Measurements from ENCODE around the gene PHOX2B.
"Not testable (repeated sequence)": the region's sequence is repeated elsewhere in the genome, so short reads cannot be mapped to it uniquely, and the experiment has no call there.

Gene PHOX2B

DNA sequence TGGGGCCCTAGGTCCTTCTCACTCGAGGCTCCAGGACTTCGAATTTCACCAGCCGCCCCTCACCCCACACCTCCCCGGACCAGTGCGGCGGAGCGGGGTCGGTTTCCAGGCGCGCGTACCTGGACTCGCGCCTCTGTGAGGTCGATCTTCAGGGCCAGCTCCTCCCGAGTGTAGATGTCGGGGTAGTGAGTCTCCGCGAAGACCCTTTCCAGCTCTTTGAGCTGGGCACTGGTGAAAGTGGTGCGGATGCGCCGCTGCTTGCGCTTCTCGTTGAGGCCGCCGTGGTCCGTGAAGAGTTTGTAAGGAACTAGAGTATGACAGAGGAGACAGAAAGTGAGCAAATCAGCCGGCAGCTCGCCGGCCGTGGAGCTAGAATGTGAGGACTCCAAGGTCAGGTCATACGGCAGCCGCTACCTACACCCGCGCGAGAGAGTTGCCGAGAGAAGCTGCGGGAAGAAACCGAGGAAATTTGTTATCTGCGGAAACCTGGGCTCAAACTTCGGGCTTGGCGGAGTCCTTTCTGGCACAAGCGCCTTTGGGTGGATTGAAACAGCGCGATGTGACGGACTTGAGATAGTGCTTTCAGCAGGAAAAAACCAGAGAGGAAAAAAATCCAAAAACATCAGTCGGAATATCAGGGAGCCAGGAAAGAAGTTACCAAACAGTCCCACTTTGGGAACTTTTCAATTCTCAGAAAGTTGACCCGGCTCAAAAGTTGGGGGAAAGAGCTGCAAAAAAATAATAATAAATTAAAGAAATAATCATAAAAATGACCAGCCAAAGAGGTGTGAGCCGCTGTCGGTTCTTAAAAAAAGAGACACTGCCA is 1.1 kb downstream of the PHOX2B start:
- no peak for DNase-seq

DNA sequence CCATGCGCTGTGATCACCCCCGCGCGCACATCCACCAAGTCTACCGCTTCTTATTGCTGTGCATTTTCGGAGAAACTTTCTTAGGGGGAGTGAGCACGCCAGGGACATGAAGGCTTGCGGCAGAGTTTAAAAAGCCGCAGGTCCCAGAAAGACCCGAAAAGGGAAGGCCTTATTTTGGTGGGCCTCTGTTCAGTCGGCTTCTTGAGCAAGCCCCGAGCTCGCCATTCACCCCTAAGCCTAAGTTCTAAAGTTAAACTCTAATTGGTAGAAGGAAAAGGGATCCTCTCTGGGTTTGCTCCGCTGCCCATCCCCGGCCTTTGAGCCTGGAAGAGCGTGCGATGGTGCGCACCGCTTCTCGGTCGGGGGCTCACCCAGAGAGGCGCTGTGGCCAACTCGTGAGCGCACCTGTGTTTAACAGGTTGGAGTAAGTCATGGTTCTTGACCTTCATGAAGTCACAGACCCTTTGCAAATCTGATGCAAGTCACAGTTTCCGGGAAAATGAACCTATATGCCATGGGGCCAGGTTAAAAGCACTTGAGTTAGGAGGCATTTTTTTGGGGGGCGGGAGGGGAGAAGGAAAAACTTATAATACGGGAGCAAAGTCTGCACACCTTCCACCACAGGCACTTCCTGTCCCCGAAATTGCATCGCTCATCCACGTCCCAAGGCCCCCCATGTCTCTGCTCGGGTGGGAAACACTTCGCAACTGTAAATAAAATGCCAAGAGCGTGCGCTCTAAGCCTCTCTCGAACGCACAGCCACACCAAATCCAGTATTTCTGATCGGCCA is 1.9 kb downstream of the PHOX2B start:
- no peak for DNase-seq

DNA sequence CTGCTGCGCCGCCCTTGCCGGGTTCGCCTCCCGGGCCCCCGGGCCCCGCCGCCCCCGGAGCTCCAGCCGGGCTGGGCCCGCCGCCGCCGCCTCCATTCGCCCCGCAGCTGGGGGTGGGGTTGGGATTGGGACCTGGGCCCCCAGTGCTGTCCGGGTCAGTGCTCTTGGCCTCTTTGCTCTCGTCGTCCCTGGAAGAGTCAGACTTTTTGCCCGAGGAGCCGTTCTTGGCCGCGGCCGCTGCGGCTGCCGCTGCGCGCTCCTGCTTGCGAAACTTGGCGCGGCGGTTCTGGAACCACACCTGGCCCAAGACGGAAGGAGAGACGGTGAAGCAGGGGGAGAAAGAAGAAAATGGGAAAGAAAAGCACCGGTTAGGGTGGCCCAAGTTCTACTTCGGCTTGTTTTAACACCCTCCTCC is 2.5 kb downstream of the PHOX2B start:
- no peak for DNase-seq

DNA sequence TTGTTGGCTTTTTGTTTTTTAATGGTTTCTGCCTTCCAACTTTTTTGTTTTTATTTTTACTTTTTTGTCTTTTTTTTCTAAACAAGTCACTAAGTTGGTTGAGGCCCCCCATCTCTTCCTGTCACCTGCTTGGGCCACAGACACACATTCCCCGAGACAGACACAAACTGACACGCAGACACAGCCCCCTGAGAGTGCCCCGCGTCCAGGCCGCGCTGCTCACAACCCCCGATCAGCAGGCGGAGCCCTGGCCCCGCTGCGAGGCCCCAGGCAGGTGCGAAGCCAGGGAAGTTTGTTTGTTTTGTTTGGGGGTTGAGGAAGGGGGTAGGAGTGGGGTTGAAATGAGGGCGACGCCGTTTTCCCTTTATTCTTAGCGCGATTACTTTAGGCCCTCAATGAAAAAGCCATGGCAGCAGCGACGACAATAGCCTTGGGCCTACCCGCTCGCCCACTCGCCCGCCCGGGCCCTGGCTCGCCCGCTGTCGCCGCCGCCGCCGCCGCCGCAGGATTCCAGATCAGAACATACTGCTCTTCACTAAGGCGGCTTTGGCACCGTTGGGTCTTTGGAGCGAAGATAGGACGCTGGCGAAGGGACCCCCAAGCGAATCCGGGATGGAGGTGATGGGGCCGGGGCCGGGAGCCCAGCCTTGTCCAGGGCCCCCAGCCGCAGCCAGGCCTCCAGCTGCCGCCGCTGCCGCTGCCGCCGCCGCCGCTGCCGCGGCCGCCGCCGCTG is 3.1 kb downstream of the PHOX2B start:
- DNase-seq: no peak

DNA sequence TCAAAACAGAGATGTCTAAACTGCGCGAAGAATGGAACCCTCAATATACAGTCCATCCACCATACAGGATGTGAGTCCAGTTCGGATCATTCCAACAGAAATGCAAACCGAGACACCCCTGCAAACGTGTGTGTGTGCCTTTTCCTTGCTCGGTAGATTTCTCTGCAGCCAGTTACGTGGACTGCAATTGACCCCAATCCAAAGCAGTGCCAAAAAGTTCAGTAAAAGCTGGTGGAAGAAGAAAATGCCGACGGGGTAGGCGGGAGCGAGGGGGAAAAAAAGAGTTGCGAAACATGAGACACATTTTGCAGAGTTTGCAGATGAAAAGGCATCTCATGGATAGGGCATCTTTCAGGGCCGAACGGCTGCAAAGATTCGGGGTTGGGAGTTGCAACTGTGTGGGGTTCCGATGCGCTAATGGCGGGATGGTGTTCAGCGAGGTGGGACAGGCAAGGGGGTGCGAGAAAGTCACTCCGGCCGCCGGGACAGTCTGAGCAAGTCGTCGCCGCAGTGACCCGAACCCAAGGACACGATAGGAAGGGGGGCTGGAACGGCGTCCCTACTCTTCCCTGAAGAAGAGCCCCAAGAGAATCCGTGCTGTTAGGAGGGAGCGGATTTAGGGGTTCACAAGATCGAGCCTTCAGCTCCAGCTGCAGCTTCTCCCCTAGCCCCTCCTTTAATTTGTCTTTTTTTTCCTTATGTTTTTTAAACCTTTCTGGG is 3.8 kb downstream of the PHOX2B start:
- no peak for DNase-seq

DNA sequence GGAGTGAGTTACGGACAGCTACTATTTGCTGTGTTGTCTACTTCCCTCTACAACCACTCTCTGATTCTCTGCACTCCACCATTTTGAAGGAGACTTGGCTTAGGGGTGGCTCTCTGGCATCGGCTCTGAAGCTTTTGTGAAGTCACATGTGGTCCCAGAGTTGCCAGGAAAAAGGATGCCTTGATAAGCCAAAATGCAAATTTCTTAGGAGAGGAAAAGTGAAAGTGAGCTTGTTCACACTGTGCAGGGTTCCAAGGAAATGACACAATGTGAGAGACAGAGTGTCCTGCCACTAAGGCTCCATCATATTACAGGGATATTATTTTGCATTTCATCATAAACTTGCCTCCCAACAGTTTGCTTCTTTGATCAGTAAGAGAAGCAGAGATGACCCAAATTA is 7.2 kb downstream of the PHOX2B start:
- DNase-seq: no peak

DNA sequence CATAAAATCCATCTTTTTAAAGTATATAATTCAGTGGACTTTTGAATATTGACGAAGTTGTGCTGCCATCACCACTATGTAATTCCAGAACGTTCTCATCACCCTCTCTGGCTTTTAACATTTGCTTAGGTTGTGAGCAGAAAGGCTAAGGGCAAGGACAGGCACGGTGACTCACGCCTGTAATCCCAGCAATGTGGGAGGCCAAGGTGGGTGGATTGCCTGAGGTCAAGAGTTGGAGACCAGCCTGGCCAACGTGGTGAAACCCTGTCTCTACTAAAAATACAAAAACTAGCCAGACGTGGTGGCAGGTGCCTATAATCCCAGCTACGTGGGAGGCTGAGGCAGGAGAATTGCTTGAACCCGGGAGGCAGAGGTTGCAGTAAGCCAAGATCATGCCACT is 11.0 kb downstream of the PHOX2B start:
- DNase-seq: not testable (repeated sequence)

DNA sequence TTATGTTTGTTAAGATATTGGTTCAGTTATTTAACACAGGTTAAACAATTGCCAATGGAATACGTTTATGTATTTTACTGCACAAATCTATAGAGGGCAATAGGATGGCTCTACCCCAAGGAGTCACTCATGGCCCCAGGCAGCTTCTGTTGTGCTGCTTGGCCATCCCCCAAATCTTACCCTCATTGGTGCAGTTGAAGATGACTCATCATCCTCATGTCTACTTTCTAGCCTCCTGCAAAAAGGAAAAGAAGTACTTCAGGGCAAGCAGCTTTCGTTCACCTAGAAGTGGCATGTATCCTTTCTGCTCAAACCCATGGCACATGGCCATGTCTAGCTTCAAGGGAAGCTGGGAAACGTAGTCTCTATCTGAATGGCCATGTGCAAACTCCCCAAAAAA is 14.2 kb downstream of the PHOX2B start:
- DNase-seq: no peak

DNA sequence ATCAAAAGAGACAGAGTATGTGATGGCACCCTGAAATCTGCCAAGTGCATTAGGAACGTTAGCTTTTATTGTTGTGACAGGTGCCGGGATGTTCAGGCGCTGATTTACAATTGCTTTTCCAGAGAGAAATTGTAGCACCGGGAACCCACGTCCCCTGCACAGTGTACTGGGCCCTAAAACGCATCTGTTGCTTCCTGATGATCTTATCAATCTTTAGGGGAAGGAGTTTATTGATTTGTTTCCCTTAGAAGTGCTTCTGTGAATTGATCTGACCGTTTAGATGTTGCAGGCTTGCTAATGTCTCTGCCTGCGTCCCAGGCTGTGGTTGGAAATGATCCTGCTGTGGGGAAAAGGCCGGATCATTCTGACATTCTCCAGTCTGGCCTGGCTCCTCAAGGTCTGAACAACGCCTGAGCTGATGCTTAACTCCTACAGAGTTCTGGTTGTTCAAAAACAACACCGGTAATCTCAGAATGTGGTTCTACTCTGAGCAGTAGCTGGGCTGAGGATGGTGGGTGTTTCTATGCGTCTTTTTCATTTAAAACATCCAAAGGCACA is 16.9 kb downstream of the PHOX2B start:
- no peak for DNase-seq

DNA sequence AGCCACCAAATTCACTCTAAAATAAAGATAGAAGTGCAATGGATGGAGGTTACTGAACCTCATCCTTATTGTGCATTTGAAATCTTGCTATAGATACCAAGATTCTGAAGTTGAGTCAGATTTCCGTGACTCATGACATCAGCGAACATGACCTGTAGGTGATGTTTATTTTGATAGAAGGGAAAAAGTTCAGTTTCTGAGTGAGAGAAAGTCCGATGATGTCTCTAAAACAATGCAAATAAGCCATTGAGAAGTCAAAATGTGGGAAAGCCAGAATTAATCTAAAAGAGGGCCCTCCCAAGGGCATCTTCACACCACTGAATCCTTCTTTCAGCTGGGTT is 20.0 kb downstream of the PHOX2B start:
- DNase-seq: no peak

DNA sequence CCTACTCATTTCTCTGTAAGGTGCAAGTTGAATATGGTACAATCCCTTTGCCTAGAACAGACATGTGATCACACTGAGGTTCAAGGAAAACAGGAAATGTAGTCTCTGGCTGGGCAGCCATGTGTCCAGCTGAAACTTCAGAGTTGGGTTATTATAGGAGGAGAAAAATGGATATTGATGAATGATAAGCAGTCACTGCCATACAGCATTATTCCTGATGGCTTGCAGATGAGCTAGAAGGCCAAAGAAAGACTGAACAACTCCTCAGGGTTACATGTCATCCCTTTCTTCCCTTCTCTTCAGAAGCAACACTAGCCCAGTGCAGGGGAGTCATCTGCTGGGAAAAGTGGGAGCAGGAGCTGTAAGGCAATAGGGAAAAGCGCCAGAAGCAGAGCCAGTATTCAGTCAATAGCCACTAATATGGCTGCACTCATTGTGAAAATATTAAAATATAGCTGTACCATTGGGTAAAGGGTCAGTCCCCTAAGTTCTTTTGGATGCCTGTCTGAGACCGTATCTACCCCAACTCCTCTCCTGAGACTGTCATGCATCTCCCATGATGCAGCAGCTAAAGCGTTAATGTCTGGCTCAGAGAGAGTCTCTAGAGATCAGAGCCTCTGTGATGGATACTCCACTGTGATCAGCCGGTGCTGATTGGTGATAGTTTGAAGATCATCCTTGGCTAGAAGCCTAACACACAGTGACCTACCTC is 20.5 kb downstream of the PHOX2B start:
- no peak for DNase-seq

DNA sequence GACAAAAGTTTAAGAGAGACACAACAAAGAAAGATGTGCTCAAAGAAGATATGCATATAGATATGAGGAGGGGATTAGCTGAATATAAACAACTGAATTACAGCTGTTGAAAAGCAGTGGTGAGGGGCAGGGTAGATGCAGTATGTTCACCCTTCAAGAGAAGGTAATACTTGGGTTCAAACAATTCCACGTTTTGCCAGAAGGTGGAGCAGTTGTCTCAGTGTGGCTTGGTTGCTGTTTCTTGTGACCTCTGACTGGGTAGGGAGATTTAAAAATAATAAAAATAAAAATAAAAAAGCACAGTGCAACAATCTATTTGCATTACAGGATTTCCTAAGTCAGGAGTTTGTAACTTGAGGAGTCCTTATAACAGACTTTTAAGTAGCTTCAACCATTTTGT is 23.3 kb downstream of the PHOX2B start:
- DNase-seq: no peak

DNA sequence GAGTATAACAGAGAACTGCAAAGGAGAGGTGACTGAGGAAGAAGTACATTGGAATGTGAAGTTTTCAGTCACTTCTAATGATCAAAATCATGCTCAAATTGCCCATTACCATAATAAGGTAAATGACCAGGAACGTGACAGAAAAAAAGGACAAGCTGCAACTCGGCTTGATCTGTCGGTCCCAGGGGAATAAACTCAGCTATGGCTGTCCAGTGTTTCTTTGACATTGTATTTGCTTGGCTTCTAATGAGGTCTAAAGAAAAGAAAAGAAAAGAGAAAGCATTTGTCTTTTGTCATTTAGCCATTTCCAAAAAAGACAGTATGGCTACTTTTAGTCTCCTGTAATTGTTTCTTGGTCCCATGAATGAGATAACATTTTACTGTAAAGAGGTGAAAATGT is 25.2 kb downstream of the PHOX2B start:
- no peak for DNase-seq

DNA sequence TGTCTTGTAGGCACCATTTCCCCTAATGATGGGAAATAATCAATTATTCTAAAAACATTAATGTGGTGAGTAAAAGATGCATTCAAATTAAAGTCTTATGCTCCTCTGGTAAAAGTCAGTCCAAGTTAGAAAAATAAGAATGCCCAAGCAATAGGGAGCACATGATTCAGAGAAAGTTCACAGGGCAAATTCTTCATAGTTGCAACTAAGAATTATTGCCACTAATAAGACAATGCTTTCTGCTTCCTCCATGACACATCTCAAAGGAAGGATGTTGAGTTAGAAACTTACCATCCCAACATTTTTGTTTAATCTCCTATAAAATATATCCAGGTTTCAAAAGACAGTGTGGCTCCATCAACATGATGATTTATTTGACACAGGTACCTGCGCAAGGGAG is 26.3 kb downstream of the PHOX2B start:
- DNase-seq: no peak

DNA sequence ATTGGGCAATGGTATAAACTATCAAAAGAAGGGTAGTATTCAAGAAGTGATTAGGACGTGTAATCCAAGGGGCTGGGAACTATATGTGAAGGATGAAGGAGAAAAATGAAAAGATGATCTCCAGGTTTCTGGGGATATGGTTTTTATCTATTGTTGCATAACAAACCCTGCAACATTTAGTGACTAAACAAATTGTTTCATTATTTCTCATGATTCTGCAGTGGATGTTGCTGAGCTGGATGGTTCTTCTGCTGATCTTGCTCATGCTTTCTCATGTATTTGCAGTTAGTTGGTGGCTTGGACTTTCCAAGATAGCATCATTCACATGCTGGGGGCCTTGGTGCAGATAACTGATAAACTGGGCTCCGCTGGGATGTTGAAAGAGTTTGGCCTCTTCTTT is 29.1 kb downstream of the PHOX2B start:
- DNase-seq: no peak

DNA sequence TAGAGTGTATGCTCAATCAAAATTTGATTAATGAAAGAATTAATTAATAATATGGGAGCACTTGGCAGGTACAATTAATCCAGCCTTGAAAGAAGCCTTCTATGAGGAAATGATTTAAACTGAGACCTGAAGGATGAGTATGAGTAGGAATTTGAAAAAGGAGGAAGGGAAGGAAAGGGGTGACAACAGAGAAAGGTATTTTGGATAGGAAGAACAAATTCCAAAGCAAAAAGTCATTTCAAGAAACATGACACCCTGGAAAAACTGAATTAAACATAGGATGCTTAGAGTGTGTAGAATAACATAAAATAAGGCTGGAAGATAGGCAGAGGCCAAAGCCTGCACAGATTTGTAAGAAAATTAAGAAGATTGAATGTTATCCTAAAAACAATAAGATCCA is 29.6 kb downstream of the PHOX2B start:
- no peak for DNase-seq

DNA sequence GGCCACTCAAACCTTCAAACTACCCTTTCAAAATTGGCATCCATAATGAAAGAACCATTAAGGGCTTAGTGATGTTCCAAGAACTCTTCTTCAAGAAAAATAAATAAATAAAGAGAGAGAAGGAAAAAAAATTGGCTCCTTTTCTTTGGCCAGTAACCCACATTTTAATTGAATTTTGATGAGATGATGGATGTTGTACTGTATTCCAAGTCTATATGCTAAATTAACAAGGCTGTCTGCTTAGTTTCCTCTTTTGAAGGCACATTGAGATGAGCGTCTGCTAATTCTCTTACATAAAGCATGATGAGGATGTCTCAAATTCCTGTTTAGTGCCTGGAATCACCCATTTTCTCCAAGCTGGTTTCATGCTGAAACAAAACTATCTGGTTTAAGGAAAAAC is 33.4 kb downstream of the PHOX2B start:
- DNase-seq: no peak

DNA sequence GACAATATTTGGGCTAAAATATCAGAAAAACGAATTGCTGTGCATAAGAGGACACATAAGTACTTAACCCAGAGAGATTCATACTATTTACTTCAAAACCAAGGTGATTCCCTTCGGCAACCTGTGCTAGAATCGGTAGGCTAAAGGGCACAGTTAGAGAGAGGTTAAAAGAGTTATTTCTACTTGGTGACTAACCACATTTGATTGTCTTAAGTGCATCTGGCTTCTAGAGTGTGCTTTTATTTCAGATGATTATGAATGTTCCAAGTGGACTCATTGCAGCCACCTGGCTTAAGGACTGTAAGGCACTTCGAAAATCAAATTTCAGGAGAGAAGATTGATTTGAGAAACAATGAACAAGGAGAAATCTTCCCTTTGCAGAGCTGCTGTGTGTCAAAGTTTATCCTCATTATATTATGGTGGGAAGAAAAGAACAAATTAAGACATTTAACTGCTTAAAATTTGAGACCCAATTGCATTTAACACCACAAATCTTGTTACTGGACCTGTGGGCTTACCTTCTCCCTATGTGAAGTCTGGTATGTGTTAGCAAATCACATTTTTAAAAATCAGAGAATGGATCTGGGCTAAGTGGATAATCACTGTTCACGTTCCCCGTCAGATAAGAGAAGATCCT is 34.0 kb downstream of the PHOX2B start:
- no peak for DNase-seq

DNA sequence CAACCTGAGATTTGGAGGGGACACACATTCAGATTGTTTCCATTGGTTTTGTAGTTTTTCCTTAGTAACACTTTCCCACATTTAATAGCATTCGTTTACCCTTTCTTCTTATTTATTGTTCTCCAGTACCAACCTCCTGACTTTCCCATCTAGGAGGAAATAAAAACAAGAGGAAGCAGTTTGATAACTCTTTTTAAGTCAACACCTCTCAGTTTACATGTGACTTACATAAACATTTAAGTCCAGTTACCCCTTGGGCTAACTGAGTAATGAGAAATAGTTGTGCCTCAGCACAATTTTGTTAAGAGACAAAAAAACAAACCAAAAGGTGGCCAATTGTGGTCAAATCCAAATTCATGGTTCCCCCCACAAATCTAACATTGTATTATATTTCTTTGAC is 34.8 kb downstream of the PHOX2B start:
- DNase-seq: no peak

DNA sequence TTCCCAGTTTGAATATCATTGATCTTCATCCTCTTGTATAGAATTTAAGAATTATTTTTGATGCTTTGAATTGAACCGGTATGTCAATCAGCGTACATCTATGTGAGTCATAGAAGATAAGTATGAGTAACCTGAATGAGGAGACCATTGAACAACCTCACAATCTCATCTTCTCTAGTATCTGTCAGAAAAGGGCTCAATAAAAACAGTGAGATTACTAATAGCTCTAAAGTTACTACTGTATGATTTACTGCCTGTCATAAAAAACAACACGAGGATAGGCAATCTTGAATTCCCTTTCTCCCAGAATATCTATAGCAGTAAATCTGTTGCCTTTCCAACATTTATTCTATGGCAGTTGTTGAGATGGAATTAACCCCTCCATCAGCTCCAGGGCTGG is 36.1 kb downstream of the PHOX2B start:
- no peak for DNase-seq

DNA sequence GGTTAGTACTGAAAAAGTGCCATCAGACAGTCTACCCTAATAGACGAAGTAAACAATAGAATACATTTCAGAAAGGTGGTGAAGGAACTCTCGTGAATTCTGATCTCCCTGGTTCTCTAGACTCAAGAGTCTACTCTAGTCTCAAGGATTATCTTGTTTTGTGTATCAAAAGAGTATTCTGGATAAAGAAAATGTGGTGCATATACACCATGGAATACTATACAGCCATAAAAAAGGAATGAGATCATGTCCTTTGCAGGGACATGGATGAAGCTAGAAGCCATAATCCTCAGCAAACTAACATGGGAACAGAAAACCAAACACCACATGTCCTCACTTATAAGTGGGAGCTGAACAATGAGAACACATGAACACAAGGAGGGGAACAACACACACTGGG is 36.9 kb downstream of the PHOX2B start:
- not testable (repeated sequence) for DNase-seq

Measured in bone marrow (tissue), 2 donors.